Activated CD8-positive, alpha-beta T cell treated with anti-CD3 and anti-CD28 coated beads, Interleukin-2, amount 10 ng/mL, durations not matched to agents 7 days and 5 days (primary cell): ENCODE data around the gene GMEB1. TPM values are rescaled to one million over a fixed set of nuclear protein-coding genes. Genes with fewer than 3 reads are reported as not detected.
"Not testable (repeated sequence)": the region's sequence is repeated elsewhere in the genome, so short reads cannot be mapped to it uniquely, and the experiment has no call there.

Source experiments
- ATAC-seq: fragments of 150-1000 bp; cut with Tn5 transposase; one replicate; pipeline ENCODE4 v1.10.0; 2021; ENCODE audit warnings: moderate library complexity
- CTCF ChIA-PET: fragments of 350-600 bp; sonication (Branson Sonifier 250); formaldehyde crosslinking; loops from one replicate; lab custom pipeline; 2021; ENCODE audit warnings: antibody characterized with exemption; lab: Charles Lee
- POLR2A ChIA-PET: fragments of 350-600 bp; sonication (Branson Sonifier 250); formaldehyde crosslinking; loops from one replicate; lab custom pipeline; 2021; ENCODE audit warnings: antibody characterized with exemption; lab: Charles Lee
- DNase-seq: peaks from one replicate; pipeline ENCODE4 v3.0.0-alpha.2; 2020
- H3K27ac Mint-ChIP-seq: one replicate; pipeline ENCODE4 v1.8.0; 2021; ENCODE audit warnings: mild to moderate bottlenecking, mixed read lengths
- H3K27me3 Mint-ChIP-seq: one replicate; pipeline ENCODE4 v1.8.0; 2021; ENCODE audit warnings: low read depth, mixed read lengths
- H3K36me3 Mint-ChIP-seq: one replicate; pipeline ENCODE4 v1.8.0; 2021; ENCODE audit warnings: low read depth, mixed read lengths
- H3K4me1 Mint-ChIP-seq: one replicate; pipeline ENCODE4 v1.8.0; 2021; ENCODE audit warnings: low read depth, mixed read lengths
- H3K4me3 Mint-ChIP-seq: one replicate; pipeline ENCODE4 v1.8.0; 2021; ENCODE audit warnings: mild to moderate bottlenecking, mixed read lengths
- H3K9me3 Mint-ChIP-seq: one replicate; pipeline ENCODE4 v1.8.0; 2022; ENCODE audit warnings: mixed read lengths; ENCODE audit not compliant: insufficient read depth
- total RNA-seq, 2 experiments: library from RNA; stranded (reverse); gene quantifications; one replicate each; pipeline ENCODE4 v1.2.3, GENCODE V29; 2021

The GMEB1 gene
- total RNA-seq, 2 experiments from 2014 or later = 35.5 to 36.4 TPM

GRCh38 chr1:28675924-28676257 is 7.3 kb downstream of the GMEB1 start:
- Mint-ChIP-seq H3K4me1 (peaks cover 8% of the 10 kb centered on the region), H3K36me3 (peaks cover 10% of the 10 kb centered on the region), H3K4me3 (no peak overlapping the region), H3K9me3 (no peaks in the 10 kb centered on the region), H3K27me3 (no peaks in the 10 kb centered on the region), H3K27ac (no peak overlapping the region)
- CTCF ChIA-PET = no interaction called here
- DNase-seq (no peak), ATAC-seq (no peak)
- POLR2A ChIA-PET = interaction anchor here (0.7 kb wide), 1 partner anchor 27 kb away, joined by 3 read pairs; the partner anchor contains the start of gene RNU11

- Mint-ChIP-seq H3K27me3 (no peaks in the 10 kb centered on the region), H3K4me1 (peaks cover 6% of the 10 kb centered on the region), H3K36me3 (peaks cover 30% of the 10 kb centered on the region), H3K9me3 (no peaks in the 10 kb centered on the region), H3K27ac (no peak overlapping the region), H3K4me3 (no peak overlapping the region)
- ChIA-PET CTCF (no interaction called here), POLR2A (no interaction called here)
- no peak for ATAC-seq
- DNase-seq = no peak
These were observed 11.6 kb downstream of the GMEB1 start for GRCh38 chr1:28680151-28680550.

GRCh38 chr1:28682840-28683239 is 14.3 kb downstream of the GMEB1 start:
- Mint-ChIP-seq H3K4me1 (no peaks in the 10 kb centered on the region), H3K27ac (no peak overlapping the region), H3K36me3 (peaks cover 44% of the 10 kb centered on the region), H3K4me3 (no peak overlapping the region), H3K27me3 (no peaks in the 10 kb centered on the region), H3K9me3 (no peaks in the 10 kb centered on the region)
- ChIA-PET POLR2A (interaction anchor here (0.6 to 1.0 kb wide), 2 partner anchors 35 to 59 kb away, joined by 3 read pairs; partner anchors contain the start of gene RNU11), CTCF (interaction anchor here (1.6 kb wide), 1 partner anchor 54 kb away, joined by 5 read pairs; the partner anchor contains the start of gene YTHDF2)
- no peak for ATAC-seq
- no peak for DNase-seq

- no peak overlapping the region for H3K27ac Mint-ChIP-seq
- ChIA-PET CTCF (no interaction called here), POLR2A (interaction anchor here (1.2 kb wide), 1 partner anchor 16 kb away, joined by 5 read pairs; the partner anchor contains the start of gene GMEB1)
- no peak for DNase-seq
- no peak for ATAC-seq
- peaks cover 43% of the 10 kb centered on the region for H3K36me3 Mint-ChIP-seq
- H3K4me3 Mint-ChIP-seq = no peak overlapping the region
- H3K4me1 Mint-ChIP-seq = no peaks in the 10 kb centered on the region
- H3K27me3 Mint-ChIP-seq = no peaks in the 10 kb centered on the region
- H3K9me3 Mint-ChIP-seq = no peaks in the 10 kb centered on the region
These were observed 16.4 kb downstream of the GMEB1 start for GRCh38 chr1:28684937-28685336.

- CTCF ChIA-PET, H3K27me3 Mint-ChIP-seq, DNase-seq, H3K4me3 Mint-ChIP-seq, H3K4me1 Mint-ChIP-seq, ATAC-seq, H3K9me3 Mint-ChIP-seq, H3K27ac Mint-ChIP-seq: not testable (repeated sequence)
- POLR2A ChIA-PET = interaction anchor here (0.6 kb wide), 1 partner anchor 43 kb away, joined by 3 read pairs; the partner anchor contains the start of gene RNU11
- peaks cover 40% of the 10 kb centered on the region for H3K36me3 Mint-ChIP-seq
These were observed 23.0 kb downstream of the GMEB1 start for GRCh38 chr1:28691627-28692026.

GRCh38 chr1:28703629-28704028 is 35.0 kb downstream of the GMEB1 start:
- POLR2A ChIA-PET = interaction anchor here (0.6 kb wide), 1 partner anchor 428 kb away, joined by 3 read pairs; no protein-coding TSS in a partner anchor
- no peak for ATAC-seq

GRCh38 chr1:28716336-28716735 is 47.8 kb downstream of the GMEB1 start:
- Mint-ChIP-seq H3K4me3 (no peak overlapping the region), H3K27ac (no peak overlapping the region), H3K9me3 (no peaks in the 10 kb centered on the region), H3K27me3 (no peaks in the 10 kb centered on the region), H3K36me3 (peaks cover 33% of the 10 kb centered on the region), H3K4me1 (no peaks in the 10 kb centered on the region)
- ChIA-PET CTCF (interaction anchor here (1.1 kb wide), 1 partner anchor 21 kb away, joined by 4 read pairs; the partner anchor contains the start of gene YTHDF2), POLR2A (no interaction called here)
- DNase-seq (no peak), ATAC-seq (no peak)

More at GRCh38 chr1:28703629-28704028, 35.0 kb downstream of the GMEB1 start:
- H3K4me3 Mint-ChIP-seq = no peak overlapping the region
- DNase-seq = no peak
- H3K9me3 Mint-ChIP-seq = no peaks in the 10 kb centered on the region
- CTCF ChIA-PET = no interaction called here
- H3K27ac Mint-ChIP-seq = no peak overlapping the region
- H3K4me1 Mint-ChIP-seq = peaks cover 6% of the 10 kb centered on the region
- H3K27me3 Mint-ChIP-seq = no peaks in the 10 kb centered on the region
- peaks cover 35% of the 10 kb centered on the region for H3K36me3 Mint-ChIP-seq

GRCh38 chr1:28718166-28718565 is 49.6 kb downstream of the GMEB1 start:
- Mint-ChIP-seq H3K27me3 (no peaks in the 10 kb centered on the region), H3K9me3 (no peaks in the 10 kb centered on the region), H3K4me1 (no peaks in the 10 kb centered on the region), H3K27ac (no peak overlapping the region), H3K36me3 (peaks cover 28% of the 10 kb centered on the region), H3K4me3 (no peak overlapping the region)
- DNase-seq = no peak
- ATAC-seq = no peak
- POLR2A ChIA-PET = no interaction called here
- CTCF ChIA-PET = interaction anchor here (1.4 kb wide), 1 partner anchor 18 kb away, joined by 10 read pairs; the partner anchor contains the start of gene YTHDF2

- H3K9me3 Mint-ChIP-seq = no peaks in the 10 kb centered on the region
- H3K4me3 Mint-ChIP-seq = no peak overlapping the region
- H3K4me1 Mint-ChIP-seq = no peaks in the 10 kb centered on the region
- peaks cover 23% of the 10 kb centered on the region for H3K36me3 Mint-ChIP-seq
- ATAC-seq (no peak), DNase-seq (no peak)
- no peaks in the 10 kb centered on the region for H3K27me3 Mint-ChIP-seq
- ChIA-PET CTCF (interaction anchor here (1.4 kb wide), 1 partner anchor 18 kb away, joined by 10 read pairs; the partner anchor contains the start of gene YTHDF2), POLR2A (no interaction called here)
- H3K27ac Mint-ChIP-seq = no peak overlapping the region
These were observed 50.2 kb downstream of the GMEB1 start for GRCh38 chr1:28718586-28719331.

GRCh38 chr1:28719332-28719619 is 50.7 kb downstream of the GMEB1 start:
- H3K27me3 Mint-ChIP-seq = no peaks in the 10 kb centered on the region
- peaks cover 18% of the 10 kb centered on the region for H3K36me3 Mint-ChIP-seq
- no peak overlapping the region for H3K4me3 Mint-ChIP-seq
- H3K9me3 Mint-ChIP-seq = no peaks in the 10 kb centered on the region
- no peaks in the 10 kb centered on the region for H3K4me1 Mint-ChIP-seq
- ATAC-seq = no peak
- ChIA-PET CTCF (interaction anchor here (1.4 kb wide), 1 partner anchor 17 kb away, joined by 10 read pairs; the partner anchor contains the start of gene YTHDF2), POLR2A (no interaction called here)
- DNase-seq = no peak
- H3K27ac Mint-ChIP-seq = no peak overlapping the region

GRCh38 chr1:28720376-28720775 is 51.8 kb downstream of the GMEB1 start:
- H3K4me3 Mint-ChIP-seq = no peak overlapping the region
- CTCF ChIA-PET = no interaction called here

GRCh38 chr1:28721927-28722326 is 53.3 kb downstream of the GMEB1 start:
- H3K27ac Mint-ChIP-seq, H3K4me1 Mint-ChIP-seq, H3K9me3 Mint-ChIP-seq, H3K36me3 Mint-ChIP-seq, DNase-seq, POLR2A ChIA-PET, H3K4me3 Mint-ChIP-seq, H3K27me3 Mint-ChIP-seq, ATAC-seq: not testable (repeated sequence)
- CTCF ChIA-PET = interaction anchor here (2.3 kb wide), 1 partner anchor 14 kb away, joined by 13 read pairs; the partner anchor contains the start of gene YTHDF2

More at GRCh38 chr1:28720376-28720775, 51.8 kb downstream of the GMEB1 start:
- DNase-seq (no peak), ATAC-seq (no peak)
- Mint-ChIP-seq H3K27me3 (no peaks in the 10 kb centered on the region), H3K9me3 (no peaks in the 10 kb centered on the region), H3K4me1 (no peaks in the 10 kb centered on the region), H3K36me3 (peaks cover 10% of the 10 kb centered on the region), H3K27ac (no peak overlapping the region)
- POLR2A ChIA-PET = no interaction called here
